ENCODE data around the gene PON2.
"Not testable (repeated sequence)": the region's sequence is repeated elsewhere in the genome, so short reads cannot be mapped to it uniquely, and the experiment has no call there.

DNA sequence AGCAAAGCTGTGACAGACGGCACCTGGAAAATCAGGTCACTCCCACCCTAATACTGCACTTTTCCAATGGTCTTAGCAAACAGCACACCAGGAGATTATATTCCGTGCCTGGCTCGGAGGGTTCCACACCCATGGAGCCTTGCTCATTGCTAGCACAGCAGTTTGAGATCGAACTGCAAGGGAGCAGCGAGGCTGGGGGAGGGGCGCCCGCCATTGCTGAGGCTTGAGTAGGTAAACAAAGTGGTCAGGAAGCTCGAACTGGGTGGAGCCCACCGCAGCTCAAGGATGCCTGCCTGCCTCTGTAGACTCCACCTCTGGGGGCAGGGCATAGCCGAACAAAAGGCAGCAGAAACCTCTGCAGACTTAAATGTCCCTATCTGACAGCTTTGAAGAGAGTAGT is 55.4 kb downstream of the PON2 start:
- TF ChIP-seq CTCF (conservative IDR thresholded peaks at IDR 0.05; ENCODE audit: low read length); EZH2phosphoT487 (IDR thresholded peaks at IDR 0.05; ENCODE audit: borderline replicate concordance, low read depth, low read length): not testable (repeated sequence)
